H9 (cell line): ENCODE results near the gene RASA3. TPM values are rescaled to one million over a fixed set of nuclear protein-coding genes. Genes with fewer than 3 reads are reported as not detected.

ENCODE experiments used
- DNase-seq: peaks from one replicate; pipeline ENCODE4 v3.0.0-alpha.2; 2017
- H2AFZ ChIP-seq: one replicate; pipeline ENCODE4 v1.6.1; 2013; ENCODE audit warnings: mild to moderate bottlenecking, low read length, control low read depth, moderate library complexity
- H2AK5ac ChIP-seq: 2 replicates; pipeline ENCODE4 v1.6.1; 2013; ENCODE audit warnings: low read length, control low read depth, mixed read lengths; ENCODE audit not compliant: insufficient read length
- H2BK120ac ChIP-seq: one replicate; pipeline ENCODE4 v1.6.1; 2013; ENCODE audit warnings: low read depth, mild to moderate bottlenecking, low read length, control low read depth, inconsistent platforms; ENCODE audit not compliant: poor library complexity, severe bottlenecking
- H2BK12ac ChIP-seq: 2 replicates; pipeline ENCODE4 v1.6.1; 2013; ENCODE audit warnings: low read length, control low read depth, mixed read lengths, low read depth; ENCODE audit not compliant: insufficient read length
- H2BK15ac ChIP-seq: 2 replicates; pipeline ENCODE4 v1.6.1; 2013; ENCODE audit warnings: low read depth, low read length, control low read depth
- H2BK20ac ChIP-seq: one replicate; pipeline ENCODE4 v1.6.1; 2013; ENCODE audit warnings: low read depth, mild to moderate bottlenecking, low read length, control low read depth, inconsistent platforms; ENCODE audit not compliant: poor library complexity, severe bottlenecking
- H2BK5ac ChIP-seq: 2 replicates; pipeline ENCODE4 v1.6.1; 2013; ENCODE audit warnings: low read length, control low read depth, mixed read lengths; ENCODE audit not compliant: insufficient read length
- H3K14ac ChIP-seq: 2 replicates; pipeline ENCODE4 v1.6.1; 2013; ENCODE audit warnings: low read length, control low read depth; ENCODE audit not compliant: insufficient read depth
- H3K18ac ChIP-seq: 2 replicates; pipeline ENCODE4 v1.6.1; 2013; ENCODE audit warnings: low read depth, mild to moderate bottlenecking, mixed read lengths, low read length, control low read depth; ENCODE audit not compliant: insufficient read length
- H3K23ac ChIP-seq: 2 replicates; pipeline ENCODE4 v1.6.1; 2013; ENCODE audit warnings: low read length, control low read depth, mixed read lengths, low read depth; ENCODE audit not compliant: insufficient read length
- H3K23me2 ChIP-seq: 2 replicates; pipeline ENCODE4 v1.6.1; 2013; ENCODE audit warnings: low read depth, mild to moderate bottlenecking, mixed read lengths, low read length, control low read depth; ENCODE audit not compliant: insufficient read length, poor library complexity, severe bottlenecking
- H3K27ac ChIP-seq: 2 replicates; pipeline ENCODE4 v1.5.1; 2013; ENCODE audit warnings: low read length, control low read depth, mixed read lengths, low read depth; ENCODE audit not compliant: insufficient read length
- H3K27me3 ChIP-seq: 2 replicates; pipeline ENCODE4 v1.6.1; 2013; ENCODE audit warnings: low read length, control low read depth, inconsistent platforms; ENCODE audit not compliant: insufficient read depth
- H3K4ac ChIP-seq: 2 replicates; pipeline ENCODE4 v1.6.1; 2013; ENCODE audit warnings: low read depth, mild to moderate bottlenecking, control low read depth, inconsistent platforms, low read length, moderate library complexity
- H3K4me1 ChIP-seq: 2 replicates; pipeline ENCODE4 v1.6.1; 2013; ENCODE audit warnings: low read length, control low read depth, inconsistent platforms; ENCODE audit not compliant: insufficient read depth
- H3K4me2 ChIP-seq: 2 replicates; pipeline ENCODE4 v1.6.1; 2013; ENCODE audit warnings: low read length, control low read depth, mixed read lengths; ENCODE audit not compliant: insufficient read length, insufficient read depth
- H3K56ac ChIP-seq: 2 replicates; pipeline ENCODE4 v1.6.1; 2013; ENCODE audit warnings: low read depth, mild to moderate bottlenecking, mixed read lengths, low read length, control low read depth; ENCODE audit not compliant: insufficient read length
- H3K79me1 ChIP-seq: 2 replicates; pipeline ENCODE4 v1.6.1; 2013; ENCODE audit warnings: low read depth, mild to moderate bottlenecking, moderate library complexity, low read length, control low read depth, inconsistent platforms; ENCODE audit not compliant: insufficient read depth, poor library complexity, severe bottlenecking
- H3K79me2 ChIP-seq: 2 replicates; pipeline ENCODE4 v1.6.1; 2013; ENCODE audit warnings: low read length, control low read depth, inconsistent platforms; ENCODE audit not compliant: insufficient read depth
- H3K9ac ChIP-seq: 2 replicates; pipeline ENCODE4 v1.6.1; 2013; ENCODE audit warnings: low read length, control low read depth, mixed read lengths; ENCODE audit not compliant: insufficient read length; ENCODE audit errors: extremely low read depth
- H3K9me3 ChIP-seq: one replicate; pipeline ENCODE4 v1.6.1; 2013; ENCODE audit warnings: low read depth, low read length, inconsistent platforms; ENCODE audit not compliant: control insufficient read depth
- H3T11ph ChIP-seq: one replicate; pipeline ENCODE4 v1.6.1; 2013; ENCODE audit warnings: mild to moderate bottlenecking, low read length, control low read depth, inconsistent platforms
- H4K20me1 ChIP-seq: one replicate; pipeline ENCODE4 v1.6.1; 2013; ENCODE audit not compliant: control insufficient read depth, insufficient read length, insufficient read depth
- H4K5ac ChIP-seq: 2 replicates; pipeline ENCODE4 v1.6.1; 2013; ENCODE audit warnings: low read depth, mild to moderate bottlenecking, mixed read lengths, low read length, control low read depth; ENCODE audit not compliant: insufficient read length
- H4K8ac ChIP-seq: replicated peaks from 2 replicates; pipeline ENCODE4 v1.6.1; 2013; ENCODE audit warnings: low read length, control low read depth, mixed read lengths, low read depth; ENCODE audit not compliant: insufficient read length
- H4K91ac ChIP-seq: 2 replicates; pipeline ENCODE4 v1.6.1; 2013; ENCODE audit warnings: low read depth, mild to moderate bottlenecking, moderate library complexity, mixed read lengths, low read length, control low read depth; ENCODE audit not compliant: insufficient read length
- H3K27ac Mint-ChIP-seq, 3 experiments: 2 replicates in 2 of 3; 3 replicates in 1 of 3; pipeline ENCODE4 v1.8.0; 2020 to 2021; ENCODE audit warnings: mixed read lengths in 3 of 3, mild to moderate bottlenecking in 1 of 3, moderate library complexity in 1 of 3
- H3K27me3 Mint-ChIP-seq: 2 replicates; pipeline ENCODE4 v1.8.0; 2021; ENCODE audit warnings: low read depth, mild to moderate bottlenecking, moderate library complexity, mixed read lengths
- H3K36me3 Mint-ChIP-seq, 3 experiments: 2 replicates in 2 of 3; 3 replicates in 1 of 3; pipeline ENCODE4 v1.8.0; 2020 to 2021; ENCODE audit warnings: low read depth in 3 of 3, mixed read lengths in 3 of 3; ENCODE audit not compliant: insufficient read depth in 1 of 3
- H3K4me1 Mint-ChIP-seq, 2 experiments: 2 replicates each; pipeline ENCODE4 v1.8.0; 2020; ENCODE audit warnings: mixed read lengths in 2 of 2
- H3K4me3 Mint-ChIP-seq, 2 experiments: 2 replicates in 1 of 2; 3 replicates in 1 of 2; pipeline ENCODE4 v1.8.0; 2020 to 2021; ENCODE audit warnings: mild to moderate bottlenecking in 2 of 2, mixed read lengths in 2 of 2, moderate library complexity in 1 of 2
- H3K9me3 Mint-ChIP-seq, 2 experiments: 2 replicates in 1 of 2; 3 replicates in 1 of 2; pipeline ENCODE4 v1.8.0; 2020; ENCODE audit warnings: mild to moderate bottlenecking in 2 of 2, mixed read lengths in 2 of 2, moderate library complexity in 1 of 2
- WGBS: extraction: QIAGEN DNeasy Blood & Tissue Kit; methylation state at CpG from one replicate; pipeline ENCODE4 v1.1.7; 2013; ENCODE audit warnings: missing lambda C conversion rate, low lambda C conversion rate, mixed read lengths; ENCODE audit not compliant: insufficient read length; ENCODE audit errors: extremely low coverage; 5-methylcytosine and 5-hydroxymethylcytosine counted together
- total RNA-seq: library from RNA; stranded (reverse); gene quantifications from 2 replicates; pipeline ENCODE4 v1.2.1, GENCODE V29; 2021
- TF ChIP-seq, protein P1 (sequence below): fragments of 200-600 bp; sonication (generic); conservative IDR thresholded peaks from 3 replicates; pipeline ENCODE4 v1.8.0; 2021; ENCODE audit warnings: antibody characterized with exemption, mild to moderate bottlenecking

RASA3 gene
- total RNA-seq, 1 experiment from 2014 or later, result 12.3 TPM

DNA sequence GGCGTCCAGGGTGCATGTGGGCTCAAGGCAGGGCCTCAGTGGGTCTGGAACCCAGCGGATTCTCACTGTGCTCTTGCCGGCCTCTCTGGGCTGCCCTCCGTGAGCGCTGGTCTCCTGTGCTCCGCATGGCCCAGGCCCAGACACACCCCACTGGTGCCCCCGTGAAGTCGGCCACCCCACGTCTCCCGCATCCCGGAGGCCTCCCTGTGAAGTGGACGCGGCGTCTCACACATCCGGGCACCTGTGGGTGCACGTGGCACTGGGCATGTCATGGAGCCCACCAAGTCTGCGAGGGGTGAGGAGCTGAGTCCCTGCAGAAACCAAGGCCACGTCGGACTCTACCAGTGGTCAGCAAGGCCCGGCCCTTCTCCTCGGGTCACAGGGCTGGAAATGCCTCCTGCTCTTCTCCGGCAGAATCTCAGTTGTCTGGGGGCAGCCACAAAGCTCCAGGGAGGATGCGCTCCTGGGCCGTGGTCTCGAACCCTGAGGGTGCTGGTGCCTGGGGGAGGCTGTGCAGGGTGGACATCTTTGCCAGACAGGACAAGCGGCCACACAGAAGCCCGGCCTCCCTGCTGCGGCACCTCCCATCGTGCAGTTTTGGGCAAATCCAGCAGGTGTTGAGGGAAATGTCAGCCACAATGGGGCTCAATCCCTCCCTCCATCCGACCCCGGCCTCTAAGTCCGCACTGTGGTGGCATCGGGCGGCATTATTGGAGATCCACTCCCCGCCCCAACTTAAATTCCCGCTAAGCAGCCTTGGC is 160.8 kb downstream of the RASA3 start:
- H4K5ac ChIP-seq, result no peak overlapping the region
- H3K9me3 ChIP-seq, result no peaks in the 10 kb centered on the region
- no peak overlapping the region for H3K27ac Mint-ChIP-seq
- no peaks in the 10 kb centered on the region for H3K79me2 ChIP-seq
- no peaks in the 10 kb centered on the region; a peak in 1 of 5 replicates for H3K9me3 Mint-ChIP-seq
- H3T11ph ChIP-seq, result no peak overlapping the region
- H3K4me2 ChIP-seq, result no peak overlapping the region
- no peak overlapping the region for H3K18ac ChIP-seq
- H3K4me1 Mint-ChIP-seq, result peaks cover 4 to 7% of the 10 kb centered on the region in 2 experiments; a peak in 3 of 4 replicates
- H2BK12ac ChIP-seq, result no peak overlapping the region
- H3K27ac ChIP-seq, result no peak overlapping the region
- H3K27me3 ChIP-seq, result no peaks in the 10 kb centered on the region
- H3K79me1 ChIP-seq, result no peaks in the 10 kb centered on the region
- H3K14ac ChIP-seq, result no peak overlapping the region
- H3K56ac ChIP-seq, result no peak overlapping the region
- H4K20me1 ChIP-seq, result peaks cover 5% of the 10 kb centered on the region
- H2BK20ac ChIP-seq, result no peak overlapping the region
- no peak overlapping the region for H2BK120ac ChIP-seq
- H3K9ac ChIP-seq, result no peak overlapping the region
- no peak overlapping the region for H3K4ac ChIP-seq
- no peak overlapping the region for H2BK5ac ChIP-seq
- no peaks in the 10 kb centered on the region; the same call in 1 of the 2 replicates for H3K27me3 Mint-ChIP-seq
- H3K4me3 Mint-ChIP-seq, result no peak overlapping the region
- H4K91ac ChIP-seq, result no peak overlapping the region
- no peak overlapping the region for H4K8ac ChIP-seq
- peaks cover 0 to 5% (median 4%) of the 10 kb centered on the region in 3 experiments; a peak in 3 of 7 replicates for H3K36me3 Mint-ChIP-seq
- WGBS, result no CpG with 5 or more reads among the region's 36 CpGs
- TF ChIP-seq, protein P1, sequence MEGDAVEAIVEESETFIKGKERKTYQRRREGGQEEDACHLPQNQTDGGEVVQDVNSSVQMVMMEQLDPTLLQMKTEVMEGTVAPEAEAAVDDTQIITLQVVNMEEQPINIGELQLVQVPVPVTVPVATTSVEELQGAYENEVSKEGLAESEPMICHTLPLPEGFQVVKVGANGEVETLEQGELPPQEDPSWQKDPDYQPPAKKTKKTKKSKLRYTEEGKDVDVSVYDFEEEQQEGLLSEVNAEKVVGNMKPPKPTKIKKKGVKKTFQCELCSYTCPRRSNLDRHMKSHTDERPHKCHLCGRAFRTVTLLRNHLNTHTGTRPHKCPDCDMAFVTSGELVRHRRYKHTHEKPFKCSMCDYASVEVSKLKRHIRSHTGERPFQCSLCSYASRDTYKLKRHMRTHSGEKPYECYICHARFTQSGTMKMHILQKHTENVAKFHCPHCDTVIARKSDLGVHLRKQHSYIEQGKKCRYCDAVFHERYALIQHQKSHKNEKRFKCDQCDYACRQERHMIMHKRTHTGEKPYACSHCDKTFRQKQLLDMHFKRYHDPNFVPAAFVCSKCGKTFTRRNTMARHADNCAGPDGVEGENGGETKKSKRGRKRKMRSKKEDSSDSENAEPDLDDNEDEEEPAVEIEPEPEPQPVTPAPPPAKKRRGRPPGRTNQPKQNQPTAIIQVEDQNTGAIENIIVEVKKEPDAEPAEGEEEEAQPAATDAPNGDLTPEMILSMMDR, result no peak
- no peak overlapping the region for H2AK5ac ChIP-seq
- no peak overlapping the region for H3K23ac ChIP-seq
- no peak overlapping the region for H2BK15ac ChIP-seq
- H2AFZ ChIP-seq, result no peak overlapping the region
- H3K23me2 ChIP-seq, result no peaks in the 10 kb centered on the region
- DNase-seq, result no peak
- H3K4me1 ChIP-seq, result no peaks in the 10 kb centered on the region
